Neural cell (in vitro differentiated cells): ENCODE measurements around the gene ACTL10.

Experiments
- REST ChIP-seq: IDR thresholded peaks from 2 replicates; pipeline ENCODE4 v1.6.1; 2012; ENCODE audit warnings: borderline replicate concordance
- TF ChIP-seq, protein P1 (sequence below): fragments of 450-650 bp; IDR thresholded peaks from 2 replicates; pipeline ENCODE4 v1.5.1; 2014; ENCODE audit warnings: antibody characterized with exemption, mild to moderate bottlenecking, moderate library complexity; ENCODE audit not compliant: poor library complexity, severe bottlenecking

DNA sequence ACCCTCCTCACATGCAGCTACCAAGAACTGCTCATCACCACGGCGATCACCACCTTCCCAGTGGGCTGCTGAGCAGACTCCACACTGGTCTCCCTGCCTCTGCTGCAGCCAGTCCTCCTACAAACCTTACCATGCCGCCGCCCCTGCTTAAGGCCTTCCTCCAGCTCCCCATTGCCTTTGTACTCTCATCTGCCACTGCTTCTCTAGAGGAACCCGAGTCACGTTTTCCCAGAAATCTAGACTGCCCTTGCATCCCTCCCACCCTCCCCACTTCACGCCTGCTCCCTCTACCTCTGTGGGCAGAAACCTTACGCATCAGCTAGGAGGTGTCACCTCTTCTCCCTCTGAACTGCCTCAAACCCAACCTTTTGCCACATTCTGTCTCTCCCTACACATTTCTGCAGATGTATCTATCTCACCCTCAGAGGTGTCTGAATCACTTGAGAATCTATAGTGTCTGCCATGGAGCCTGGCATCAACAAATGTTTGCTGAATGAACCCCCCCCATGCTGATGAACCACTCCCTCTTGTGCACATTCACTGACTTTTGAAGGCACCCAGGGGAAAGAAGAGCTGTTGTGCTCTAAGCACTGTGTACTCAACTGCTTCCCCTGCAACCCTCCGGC is 15.1 kb downstream of the ACTL10 start:
- TF ChIP-seq, protein P1, sequence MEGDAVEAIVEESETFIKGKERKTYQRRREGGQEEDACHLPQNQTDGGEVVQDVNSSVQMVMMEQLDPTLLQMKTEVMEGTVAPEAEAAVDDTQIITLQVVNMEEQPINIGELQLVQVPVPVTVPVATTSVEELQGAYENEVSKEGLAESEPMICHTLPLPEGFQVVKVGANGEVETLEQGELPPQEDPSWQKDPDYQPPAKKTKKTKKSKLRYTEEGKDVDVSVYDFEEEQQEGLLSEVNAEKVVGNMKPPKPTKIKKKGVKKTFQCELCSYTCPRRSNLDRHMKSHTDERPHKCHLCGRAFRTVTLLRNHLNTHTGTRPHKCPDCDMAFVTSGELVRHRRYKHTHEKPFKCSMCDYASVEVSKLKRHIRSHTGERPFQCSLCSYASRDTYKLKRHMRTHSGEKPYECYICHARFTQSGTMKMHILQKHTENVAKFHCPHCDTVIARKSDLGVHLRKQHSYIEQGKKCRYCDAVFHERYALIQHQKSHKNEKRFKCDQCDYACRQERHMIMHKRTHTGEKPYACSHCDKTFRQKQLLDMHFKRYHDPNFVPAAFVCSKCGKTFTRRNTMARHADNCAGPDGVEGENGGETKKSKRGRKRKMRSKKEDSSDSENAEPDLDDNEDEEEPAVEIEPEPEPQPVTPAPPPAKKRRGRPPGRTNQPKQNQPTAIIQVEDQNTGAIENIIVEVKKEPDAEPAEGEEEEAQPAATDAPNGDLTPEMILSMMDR, result no peak
- no peak for TF ChIP-seq REST
